Measurements from ENCODE around the gene LRRC26.

- no peak for TF ChIP-seq CTCF (IDR thresholded peaks at IDR 0.05)
- no peak for TF ChIP-seq POLR2A (IDR thresholded peaks at IDR 0.05)
These were observed 8.5 kb upstream of the LRRC26 start for GRCh38 chr9:137178201-137178938.

All from right lobe of liver (tissue), 4 donors.